ENCODE data around the gene PCCA.
"Not testable (repeated sequence)": the region's sequence is repeated elsewhere in the genome, so short reads cannot be mapped to it uniquely, and the experiment has no call there.

Gene PCCA

DNA sequence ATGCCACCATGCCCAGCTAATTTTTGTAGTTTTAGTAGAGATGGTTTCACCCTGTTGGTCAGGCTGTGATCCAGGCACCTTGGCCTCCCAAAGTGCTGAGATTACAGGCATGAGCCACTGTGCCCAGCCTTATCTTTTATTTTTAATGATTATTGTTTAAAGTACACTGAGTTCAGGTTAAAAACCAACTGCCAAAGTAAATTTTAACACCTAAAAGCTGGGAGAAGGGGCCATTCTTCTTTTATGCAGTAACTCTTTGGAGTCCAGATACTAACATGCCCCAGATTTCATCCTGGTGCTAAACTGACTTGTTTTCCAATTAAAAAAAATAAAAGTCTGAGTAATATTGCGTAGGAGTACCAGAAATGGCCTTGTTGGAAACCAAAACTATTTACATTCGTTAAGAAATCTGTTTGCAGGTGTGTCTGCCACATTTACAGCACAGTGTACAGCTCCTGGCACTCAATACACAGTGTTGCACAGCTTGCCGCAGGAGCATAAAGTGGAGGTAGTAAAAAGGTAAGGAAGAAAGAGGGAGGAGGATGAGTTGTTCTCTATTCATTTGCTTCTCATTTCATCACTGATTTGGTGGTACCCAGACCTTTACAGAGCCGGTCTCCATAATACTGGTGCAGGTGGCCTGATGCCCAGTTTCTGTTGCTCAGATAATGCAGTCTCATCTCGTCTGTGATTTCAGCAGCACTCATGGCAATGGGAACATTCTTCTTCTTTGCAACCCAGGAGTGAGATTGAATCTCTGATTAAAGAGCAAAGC, 108.9 kb downstream of the PCCA start:
- no peak for DNase-seq

- peak in 1 of 2 donors; percentile 29 for DNase-seq
Observed at GRCh38 chr13:100203696-100204367, 114.9 kb downstream of the PCCA start.

GRCh38 chr13:100208002-100208401, 119.1 kb downstream of the PCCA start:
- DNase-seq: no peak

- no peak for DNase-seq
Observed at GRCh38 chr13:100208626-100209025, 119.7 kb downstream of the PCCA start.

DNA sequence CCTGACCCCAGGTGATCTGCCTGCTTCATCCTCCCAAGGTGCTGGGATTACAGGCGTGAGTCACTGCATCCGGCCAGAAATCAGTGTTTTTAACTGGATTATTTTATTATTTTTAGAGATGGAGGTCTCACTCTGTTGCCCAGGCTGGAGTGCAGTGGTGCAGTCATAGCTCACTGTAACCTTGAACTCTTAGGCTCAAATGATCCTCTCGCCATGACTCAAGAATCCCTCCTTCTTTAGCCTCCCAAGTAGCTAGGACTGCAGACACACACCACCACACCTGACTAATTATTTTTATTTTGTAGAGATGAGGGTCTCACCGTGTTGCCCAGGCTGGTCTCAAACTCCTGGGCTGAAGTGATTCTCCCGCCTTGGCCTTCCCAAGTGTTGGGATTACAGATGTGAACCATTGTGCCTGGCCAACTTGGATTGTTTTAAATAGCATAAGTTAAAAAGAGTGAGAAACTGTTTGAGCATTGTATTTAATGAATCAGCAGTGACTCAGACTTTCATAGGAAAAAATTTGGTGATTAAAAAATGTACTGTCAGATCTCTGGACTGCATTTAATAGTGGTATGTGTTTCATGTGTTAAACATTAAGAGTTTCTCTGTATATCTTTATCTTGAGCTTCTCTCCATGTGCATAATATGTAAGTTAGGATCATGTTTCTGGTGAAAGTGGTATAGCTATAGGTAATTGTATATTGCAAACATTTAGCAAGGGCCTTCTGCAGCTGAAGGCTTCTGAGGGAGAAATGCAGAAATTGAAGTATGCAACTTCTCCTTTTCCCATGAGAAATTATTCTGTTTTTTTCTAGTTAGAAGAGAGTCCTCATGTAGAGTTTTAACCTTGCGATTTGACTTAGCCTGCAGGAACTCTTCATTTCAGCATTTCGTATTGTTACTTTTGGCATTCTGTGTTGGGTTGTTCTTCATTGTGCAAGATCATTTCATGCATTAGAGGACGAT, 121.2 kb downstream of the PCCA start:
- DNase-seq: no peak

DNA sequence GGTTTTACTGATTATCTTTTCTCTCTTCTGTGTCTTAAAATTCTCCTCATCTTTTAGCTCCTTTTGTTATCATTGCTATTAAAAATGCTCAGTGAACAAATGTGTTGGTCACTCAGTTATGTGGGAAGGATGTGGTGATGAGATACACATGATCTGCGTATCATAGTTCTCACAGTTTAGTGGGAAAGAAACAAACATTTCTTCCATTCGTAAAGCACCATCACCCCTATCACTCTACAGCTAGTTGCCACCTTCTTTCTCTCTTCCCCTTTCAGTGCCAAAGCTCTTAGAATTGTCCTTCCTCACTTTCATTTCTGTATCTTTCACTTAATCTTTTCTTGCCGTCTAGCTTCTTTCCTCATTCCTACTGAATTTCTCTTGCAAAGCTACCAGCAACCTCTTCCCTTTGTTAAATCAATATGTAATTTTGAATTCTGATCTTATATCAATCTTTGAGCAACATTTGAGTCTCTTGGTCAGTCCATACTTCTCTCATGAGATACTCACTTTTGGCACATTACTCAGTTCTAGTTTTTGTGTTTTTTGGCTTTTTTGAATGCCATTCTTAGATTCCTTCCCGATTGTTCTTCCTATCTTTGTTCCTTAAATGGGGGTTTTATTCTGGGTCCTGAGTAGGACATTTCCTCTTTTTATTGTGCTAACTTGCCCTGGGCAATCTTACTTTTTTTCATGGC, 122.3 kb downstream of the PCCA start:
- no peak for DNase-seq

DNA sequence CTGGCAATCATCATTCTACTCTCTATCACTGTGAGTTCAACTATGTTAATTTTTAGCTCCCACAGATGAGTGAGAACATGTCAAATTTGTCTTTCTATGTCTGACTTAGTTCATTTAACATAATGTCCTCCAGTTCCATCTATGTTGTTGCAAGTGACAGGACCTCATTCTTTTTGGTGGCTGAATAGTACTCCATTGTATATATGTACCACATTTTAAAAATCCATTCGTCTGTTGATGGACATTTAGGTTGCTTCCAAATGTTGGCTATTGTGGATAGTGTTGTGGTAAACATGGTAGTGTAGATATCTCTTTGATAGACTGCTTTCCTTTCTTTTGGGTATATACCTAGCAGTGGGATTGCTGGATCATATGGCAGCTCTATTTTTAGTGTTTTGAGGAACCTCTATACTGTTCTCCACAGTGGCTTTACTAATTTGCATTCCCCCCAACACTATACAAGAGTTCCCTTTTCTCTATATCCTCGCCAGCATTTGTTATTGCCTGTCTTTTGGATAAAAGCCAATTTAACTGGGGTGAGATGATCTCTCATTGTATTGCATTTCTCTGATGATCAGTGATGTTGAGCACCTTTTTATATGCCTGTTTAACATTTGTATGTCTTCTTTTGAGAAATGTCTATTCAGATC, 124.1 kb downstream of the PCCA start:
- no peak for DNase-seq

DNA sequence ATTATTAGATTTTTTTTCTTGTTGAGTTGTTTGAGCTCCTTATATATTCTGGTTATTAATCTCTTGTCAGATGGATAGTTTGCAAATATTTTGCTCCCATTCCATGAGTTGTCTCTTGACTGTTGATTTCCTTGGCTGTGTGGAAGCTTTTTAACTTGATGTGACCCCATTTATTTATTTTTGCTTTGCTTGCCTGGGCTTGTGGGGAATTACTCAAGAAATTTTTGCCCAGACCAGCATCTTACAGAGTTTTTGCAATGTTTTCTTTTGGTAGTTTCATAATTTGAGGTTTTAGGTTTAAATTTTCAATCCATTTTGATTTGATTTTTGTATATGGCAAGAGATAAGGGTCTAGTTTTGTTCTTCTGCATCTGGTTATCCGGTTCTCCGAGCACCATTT, 124.7 kb downstream of the PCCA start:
- DNase-seq: no peak

DNA sequence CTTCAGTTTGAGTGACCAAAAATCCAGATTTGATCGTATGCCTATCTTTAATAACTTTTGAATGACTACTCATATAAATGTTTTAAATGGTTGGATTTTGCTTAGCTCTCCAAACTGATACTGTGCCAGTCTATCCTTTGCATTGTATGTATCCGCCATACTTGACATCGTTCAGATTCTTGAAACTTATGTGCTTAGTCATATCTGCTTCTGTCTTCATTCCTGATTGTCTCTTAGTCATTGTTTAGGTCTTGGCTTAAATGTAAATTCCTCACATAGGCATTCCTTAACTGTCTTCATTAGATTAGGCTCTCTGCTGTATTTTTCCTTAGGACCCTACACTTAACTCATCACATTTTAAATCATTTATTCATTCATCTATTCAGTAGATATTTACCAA, 126.0 kb downstream of the PCCA start:
- no peak for DNase-seq

DNA sequence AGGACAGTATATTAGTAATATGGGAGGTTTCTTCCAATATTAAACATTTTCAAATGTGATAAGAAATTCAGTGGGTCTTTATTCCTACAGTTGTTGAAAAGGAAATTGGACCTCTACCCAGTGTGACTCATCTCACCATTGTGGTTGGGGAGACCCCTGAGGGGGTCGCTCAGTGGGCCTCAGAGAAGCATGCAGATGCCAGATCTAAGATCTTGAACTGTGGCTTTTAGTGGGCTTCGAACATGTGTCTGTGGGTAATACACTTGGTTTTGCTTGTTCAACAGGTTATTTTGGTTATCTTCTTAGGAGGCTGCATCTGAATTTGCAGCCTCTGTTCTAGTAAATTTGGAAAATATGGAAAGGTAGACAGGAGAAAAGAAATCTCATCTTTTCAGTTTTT, 132.3 kb downstream of the PCCA start:
- DNase-seq: no peak

GRCh38 chr13:100223966-100224530, 135.2 kb downstream of the PCCA start:
- not testable (repeated sequence) for DNase-seq

DNA sequence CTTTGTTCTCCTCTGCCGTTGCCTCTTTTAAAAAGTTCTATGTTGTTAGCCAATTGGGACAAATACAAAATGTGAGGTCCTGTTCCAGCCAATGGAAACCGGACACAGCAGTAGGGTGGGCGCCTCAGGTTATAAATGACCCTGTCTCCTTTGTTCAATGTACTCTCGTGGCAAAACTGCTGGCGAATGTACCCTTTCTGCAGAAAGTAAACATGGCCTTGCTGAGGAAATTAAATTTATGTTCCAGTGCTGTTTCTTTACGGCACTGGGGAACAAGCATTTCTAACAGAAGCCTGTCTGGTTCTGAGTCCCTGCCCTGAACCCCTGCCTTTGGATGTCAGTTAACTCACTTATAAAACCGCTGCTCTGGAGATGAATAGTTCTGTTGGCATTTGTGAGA, 140.7 kb downstream of the PCCA start:
- DNase-seq: no peak

- DNase-seq: no peak
Observed at GRCh38 chr13:100230769-100231149, 141.9 kb downstream of the PCCA start.

DNA sequence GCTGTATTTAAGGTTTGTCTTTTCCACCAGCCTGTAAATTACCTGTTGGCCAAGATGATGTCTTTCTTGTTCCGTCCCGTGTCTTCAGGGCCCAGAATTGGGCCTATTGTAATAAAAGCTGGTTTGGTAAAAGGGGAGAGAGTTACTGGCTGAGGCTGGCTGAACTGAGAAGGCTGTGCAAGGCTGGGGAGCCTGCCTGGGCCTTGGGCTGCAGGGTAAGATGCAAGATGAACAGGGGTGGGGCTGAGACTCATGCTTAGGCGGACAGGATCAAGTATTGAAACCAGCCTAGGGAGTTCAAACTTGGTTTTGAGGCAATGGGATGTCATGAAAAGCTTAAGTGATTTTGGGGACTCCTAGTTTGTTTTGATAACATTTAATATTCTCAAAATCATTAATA, 142.3 kb downstream of the PCCA start:
- no peak for DNase-seq

- no peak for DNase-seq
Observed at GRCh38 chr13:100234006-100234405, 145.1 kb downstream of the PCCA start.

DNA sequence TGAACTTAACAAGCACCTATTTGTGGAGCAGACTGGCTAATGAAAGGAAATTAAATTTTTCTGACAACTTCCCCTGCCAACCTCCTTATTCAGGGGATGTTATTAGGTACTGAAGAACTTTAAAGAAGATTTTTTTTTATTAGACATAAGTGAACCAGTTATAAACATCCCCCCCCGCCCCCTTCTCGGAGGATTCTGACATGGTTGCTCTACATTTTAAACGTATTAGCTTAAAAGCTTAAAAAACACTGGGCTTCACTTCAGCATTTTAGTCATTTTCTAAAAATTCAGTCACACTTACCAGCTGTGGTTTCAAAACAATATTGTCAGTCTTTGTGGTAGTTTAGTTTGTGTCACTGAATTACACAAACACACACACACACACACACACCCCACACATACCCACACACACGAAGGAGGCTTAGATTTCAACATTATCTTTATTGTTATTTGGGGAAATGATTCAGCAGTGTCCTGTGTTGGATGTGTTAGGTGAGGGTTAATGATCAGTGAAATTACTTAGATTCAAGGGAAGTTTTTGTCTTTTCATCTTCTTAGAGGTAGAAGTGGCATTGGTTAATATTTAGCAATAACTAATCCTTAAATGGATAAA, 145.7 kb downstream of the PCCA start:
- DNase-seq: no peak

DNA sequence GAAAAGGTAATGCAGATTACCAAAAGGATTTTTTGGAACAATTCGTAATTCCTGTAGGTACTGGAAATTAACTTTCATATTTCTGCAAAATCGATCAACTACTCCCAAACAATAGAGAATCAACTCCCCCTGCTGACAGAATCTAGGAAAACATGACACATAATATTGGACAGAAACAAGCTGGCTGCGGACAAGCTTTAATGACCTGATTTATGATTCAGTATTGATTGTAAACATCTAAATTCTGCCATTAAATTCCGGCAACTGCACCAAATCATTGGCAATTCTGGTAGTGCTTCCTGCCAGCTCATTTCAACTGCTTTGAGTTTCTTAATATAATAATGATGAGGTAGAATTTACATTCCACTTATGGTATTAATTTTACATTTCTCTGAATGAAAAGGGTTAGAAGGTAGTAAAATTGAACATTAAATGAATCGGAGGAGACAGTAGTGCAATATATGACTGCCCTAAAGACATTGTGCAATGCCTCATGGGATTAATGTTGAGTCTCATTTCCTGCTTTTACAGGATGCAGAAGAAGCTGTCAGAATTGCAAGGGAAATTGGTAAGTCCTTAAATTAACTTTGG, 146.5 kb downstream of the PCCA start:
- peak in 1 of 2 donors; percentile 63 for DNase-seq

GRCh38 chr13:100240109-100240779, 151.4 kb downstream of the PCCA start:
- no peak for DNase-seq

DNA sequence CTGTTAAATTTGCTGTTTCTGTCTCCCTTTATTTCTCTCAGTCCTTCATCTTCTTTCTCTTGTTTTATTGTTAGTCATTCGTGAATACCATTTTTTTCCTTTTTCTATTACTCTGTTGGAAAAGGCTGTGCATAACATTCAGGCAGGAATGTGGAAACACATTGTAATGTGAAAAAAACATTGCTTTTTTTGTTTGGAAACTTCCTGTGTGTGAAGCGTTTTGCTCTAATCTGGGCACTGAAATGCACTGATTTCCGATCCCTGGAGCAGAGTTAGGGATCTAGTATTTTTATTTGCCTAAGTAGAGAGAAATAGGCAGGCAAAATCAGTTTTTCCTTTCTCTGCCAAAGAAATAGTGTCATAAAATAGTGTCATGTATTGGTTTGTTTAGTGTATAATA, 155.5 kb downstream of the PCCA start:
- DNase-seq: no peak

- DNase-seq: no peak
Observed at GRCh38 chr13:100245104-100245503, 156.2 kb downstream of the PCCA start.
